IMR-90 (cell line): ENCODE data around the gene GUCY2D. TPM values are rescaled to one million over a fixed set of nuclear protein-coding genes. Genes with fewer than 3 reads are reported as not detected.

Experiments used
- ATAC-seq: fragments of 200-7000 bp; cut with Tn5 transposase; 2 replicates; pipeline ENCODE4 v1.9.1; 2020; ENCODE audit warnings: low read depth, mild to moderate bottlenecking, moderate library complexity
- BruUV-seq: library from RNA; stranded (reverse); fragments of 400-500 nt; replicated peaks from 2 replicates; lab custom pipeline; 2021; lab: Mats Ljungman, UMichigan
- CTCF ChIA-PET: fragments of 300-600 bp; formaldehyde crosslinking; extraction: SDS; loops from one replicate; lab custom pipeline; 2021; ENCODE audit warnings: antibody characterized with exemption; lab: Yijun Ruan, JAX
- POLR2A ChIA-PET: fragments of 300-600 bp; sonication (Branson Sonifier 250); formaldehyde crosslinking; loops from one replicate; lab custom pipeline; 2022; ENCODE audit warnings: antibody characterized with exemption; ENCODE audit not compliant: unreplicated experiment; lab: Charles Lee
- DNase-seq: peaks from one replicate; pipeline ENCODE4 v3.0.0; 2013
- H2AFZ ChIP-seq: replicated peaks from 2 replicates; pipeline ENCODE3; 2013; ENCODE audit warnings: low read length, mild to moderate bottlenecking; ENCODE audit not compliant: poor library complexity
- H2AK5ac ChIP-seq: 2 replicates; pipeline ENCODE4 v1.6.1; 2013; ENCODE audit warnings: low read depth, low read length, inconsistent platforms
- H2AK9ac ChIP-seq: replicated peaks from 2 replicates; pipeline ENCODE3; 2013; ENCODE audit warnings: mild to moderate bottlenecking, low read depth, low read length, moderate library complexity; ENCODE audit not compliant: poor library complexity
- H2BK120ac ChIP-seq: 2 replicates; pipeline ENCODE4 v1.6.1; 2013; ENCODE audit warnings: low read depth, low read length, inconsistent platforms
- H2BK15ac ChIP-seq: 3 replicates; pipeline ENCODE4 v1.6.1; 2013; ENCODE audit warnings: low read depth, low read length, inconsistent platforms
- H2BK20ac ChIP-seq: 2 replicates; pipeline ENCODE4 v1.6.1; 2013; ENCODE audit warnings: low read depth, mild to moderate bottlenecking, inconsistent platforms, low read length, moderate library complexity
- H2BK5ac ChIP-seq: 2 replicates; pipeline ENCODE4 v1.6.1; 2013; ENCODE audit warnings: mild to moderate bottlenecking, low read depth, low read length, inconsistent platforms; ENCODE audit not compliant: poor library complexity, severe bottlenecking
- H3K14ac ChIP-seq: replicated peaks from 2 replicates; pipeline ENCODE4 v1.6.1; 2013; ENCODE audit warnings: low read depth, low read length, inconsistent platforms
- H3K18ac ChIP-seq: 2 replicates; pipeline ENCODE4 v1.6.1; 2013; ENCODE audit warnings: low read depth, low read length, control low read depth
- H3K23ac ChIP-seq: 2 replicates; pipeline ENCODE4 v1.6.1; 2013; ENCODE audit warnings: low read depth, low read length, inconsistent platforms
- H3K27ac ChIP-seq: 2 replicates; pipeline ENCODE4 v1.5.1; 2013; ENCODE audit warnings: mild to moderate bottlenecking, control low read depth, low read length; ENCODE audit not compliant: insufficient read depth
- H3K27me3 ChIP-seq: 2 replicates; pipeline ENCODE4 v1.6.1; 2013; ENCODE audit warnings: low read length; ENCODE audit not compliant: control insufficient read depth, insufficient read depth
- H3K36me3 ChIP-seq: 2 replicates; pipeline ENCODE4 v1.6.1; 2013; ENCODE audit warnings: low read length, mixed read lengths; ENCODE audit not compliant: control insufficient read depth, insufficient read depth
- H3K4ac ChIP-seq: 2 replicates; pipeline ENCODE4 v1.6.1; 2013; ENCODE audit warnings: low read depth, low read length, inconsistent platforms
- H3K4me1 ChIP-seq: 2 replicates; pipeline ENCODE4 v1.6.1; 2013; ENCODE audit warnings: low read length, mixed read lengths; ENCODE audit not compliant: control insufficient read depth, insufficient read depth
- H3K4me2 ChIP-seq: 2 replicates; pipeline ENCODE4 v1.6.1; 2013; ENCODE audit warnings: low read depth, mild to moderate bottlenecking, control low read depth, low read length, moderate library complexity
- H3K4me3 ChIP-seq: 2 replicates; pipeline ENCODE4 v1.5.1; 2013; ENCODE audit warnings: low read depth, mild to moderate bottlenecking, control low read depth, low read length, moderate library complexity; ENCODE audit not compliant: insufficient read depth
- H3K56ac ChIP-seq: 2 replicates; pipeline ENCODE4 v1.6.1; 2013; ENCODE audit warnings: low read length, inconsistent platforms; ENCODE audit not compliant: insufficient read depth; ENCODE audit errors: extremely low read depth
- H3K79me1 ChIP-seq, 2 experiments: 2 replicates each; pipeline ENCODE4 v1.6.1; 2013; ENCODE audit warnings: low read length in 2 of 2, inconsistent platforms in 1 of 2, low read depth in 1 of 2
- H3K9ac ChIP-seq: 2 replicates; pipeline ENCODE4 v1.6.1; 2013; ENCODE audit warnings: low read depth, low read length, control low read depth
- H3K9me1 ChIP-seq: 2 replicates; pipeline ENCODE4 v1.6.1; 2013; ENCODE audit warnings: low read length, inconsistent platforms; ENCODE audit not compliant: insufficient read depth
- H3K9me3 ChIP-seq: 2 replicates; pipeline ENCODE4 v1.6.1; 2013; ENCODE audit warnings: low read length; ENCODE audit not compliant: control insufficient read depth, insufficient read depth
- H4K20me1 ChIP-seq: 2 replicates; pipeline ENCODE4 v1.6.1; 2013; ENCODE audit warnings: low read length, inconsistent platforms; ENCODE audit not compliant: insufficient read depth
- H4K5ac ChIP-seq: 2 replicates; pipeline ENCODE4 v1.6.1; 2013; ENCODE audit warnings: mild to moderate bottlenecking, low read depth, low read length, control low read depth
- H4K8ac ChIP-seq, 2 experiments: 2 replicates each; pipeline ENCODE4 v1.6.1; 2013; ENCODE audit warnings: low read depth in 2 of 2, low read length in 2 of 2, control low read depth in 1 of 2, inconsistent platforms in 1 of 2
- H4K91ac ChIP-seq: 2 replicates; pipeline ENCODE4 v1.6.1; 2013; ENCODE audit warnings: low read depth, low read length, inconsistent platforms; ENCODE audit not compliant: insufficient read depth
- BHLHE40 ChIP-seq: fragments of 150-350 bp; IDR thresholded peaks from 2 replicates; pipeline ENCODE4 v1.6.1; 2016; ENCODE audit warnings: mild to moderate bottlenecking, low read depth, low read length
- CEBPB ChIP-seq: IDR thresholded peaks from 2 replicates; pipeline ENCODE4 v1.6.1; 2012; ENCODE audit warnings: low read depth, low read length, improper control_type of control experiment
- CHD1 ChIP-seq: IDR thresholded peaks from 2 replicates; pipeline ENCODE4 v1.6.1; 2012; ENCODE audit warnings: low read depth, low read length, improper control_type of control experiment
- CTCF ChIP-seq: conservative IDR thresholded peaks from 2 replicates; pipeline ENCODE4 v1.5.1; 2012; ENCODE audit warnings: mild to moderate bottlenecking, low read depth, low read length, improper control_type of control experiment
- ELK1 ChIP-seq: fragments of 150-350 bp; IDR thresholded peaks from 2 replicates; pipeline ENCODE4 v1.6.1; 2016; ENCODE audit warnings: low read depth, mild to moderate bottlenecking, low read length, moderate library complexity, borderline replicate concordance
- FOS ChIP-seq: fragments of 150-350 bp; IDR thresholded peaks from 2 replicates; pipeline ENCODE4 v1.6.1; 2016; ENCODE audit warnings: low read depth, low read length
- MAFK ChIP-seq: IDR thresholded peaks from 2 replicates; pipeline ENCODE4 v1.6.1; 2012; ENCODE audit warnings: low read depth, low read length, improper control_type of control experiment
- MAZ ChIP-seq: IDR thresholded peaks from 2 replicates; pipeline ENCODE4 v1.6.1; 2012; ENCODE audit warnings: low read depth, mild to moderate bottlenecking, low read length, improper control_type of control experiment, moderate library complexity, borderline replicate concordance
- MXI1 ChIP-seq: IDR thresholded peaks from 2 replicates; pipeline ENCODE4 v1.6.1; 2012; ENCODE audit warnings: low read depth, mild to moderate bottlenecking, low read length, moderate library complexity, borderline replicate concordance
- NFE2L2 ChIP-seq: fragments of 150-350 bp; IDR thresholded peaks from 2 replicates; pipeline ENCODE4 v1.6.1; 2016; ENCODE audit warnings: low read depth, mild to moderate bottlenecking, low read length
- POLR2A ChIP-seq: IDR thresholded peaks from 2 replicates; pipeline ENCODE4 v1.6.1; 2012; ENCODE audit warnings: mild to moderate bottlenecking, low read depth, low read length
- RAD21 ChIP-seq: IDR thresholded peaks from 2 replicates; pipeline ENCODE4 v1.6.1; 2012; ENCODE audit warnings: low read length, improper control_type of control experiment
- RCOR1 ChIP-seq: IDR thresholded peaks from 2 replicates; pipeline ENCODE4 v1.6.1; 2012; ENCODE audit warnings: mild to moderate bottlenecking, low read length, improper control_type of control experiment; ENCODE audit not compliant: insufficient replicate concordance
- RFX5 ChIP-seq: IDR thresholded peaks from 2 replicates; pipeline ENCODE4 v1.8.0; 2012; ENCODE audit warnings: low read depth, mild to moderate bottlenecking, low read length, moderate library complexity
- SMC3 ChIP-seq: fragments of 150-350 bp; IDR thresholded peaks from 2 replicates; pipeline ENCODE4 v1.6.1; 2016; ENCODE audit warnings: low read depth, mild to moderate bottlenecking, antibody characterized with exemption, low read length, moderate library complexity
- WGBS, 2 experiments: methylation state at CpG; one replicate each; pipeline versions ENCODE4 v1.1.5 to v1.1.7; 2013; ENCODE audit warnings: missing lambda C conversion rate in 2 of 2; ENCODE audit not compliant: insufficient read length in 1 of 2; ENCODE audit errors: extremely low coverage in 2 of 2; 5-methylcytosine and 5-hydroxymethylcytosine counted together
- dilution Hi-C: fragments of 300-500 bp; cut with HindIII; formaldehyde crosslinking; loops from one replicate; pipeline ENCODE4 v1.14.3; 2018; ENCODE audit warnings: low sequenced_read_pairs; ENCODE audit not compliant: unreplicated experiment
- in situ Hi-C: fragments of 300-500 bp; cut with MboI; formaldehyde crosslinking; loops from 3 replicates; pipeline ENCODE4 v1.14.3; 2019; ENCODE audit warnings: low sequenced_read_pairs, inconsistent platforms, mixed read lengths
- intact Hi-C: fragments of 100-400 bp; cut with micrococcal nuclease; formaldehyde crosslinking; loops from 2 replicates; pipeline ENCODE4 v1.10.0; 2022
- polyA plus RNA-seq, 3 experiments: library from polyadenylated mRNA; depleted of rRNA; stranded (reverse); fragments of >200 nt; gene quantifications; 2 replicates each; pipeline ENCODE4 v1.2.3, GENCODE V29; 2012; ENCODE audit warnings: low replicate concordance in 1 of 3
- total RNA-seq: library from RNA; depleted of rRNA; stranded (reverse); fragments of >200 nt; gene quantifications from 2 replicates; pipeline ENCODE4 v1.2.3, GENCODE V29; 2012

The GUCY2D gene
- total and polyA plus RNA-seq, 2 of the 4 experiments (the other 2 are of a cell fraction): 0.03 TPM; not detected in 1

GRCh38 chr17:8046929-8047768 lies 44.7 kb downstream of the GUCY2D start:
- Histone ChIP-seq H3K9ac (no peak overlapping the region), H2BK20ac (no peak overlapping the region), H3K4ac (no peak overlapping the region), H3K23ac (no peak overlapping the region), H3K79me1 (no peaks in the 10 kb centered on the region), H3K4me3 (no peak overlapping the region), H4K20me1 (no peaks in the 10 kb centered on the region), H2BK5ac (no peak overlapping the region), H2AK5ac (no peak overlapping the region), H3K14ac (no peak overlapping the region), H3K4me1 (no peaks in the 10 kb centered on the region), H2AFZ (peak overlapping the region; percentile 14), H2BK120ac (no peak overlapping the region), H4K5ac (no peak overlapping the region), H3K56ac (no peak overlapping the region), H3K9me1 (no peaks in the 10 kb centered on the region), H4K91ac (no peak overlapping the region), H3K9me3 (no peaks in the 10 kb centered on the region), H3K27me3 (peaks cover 68% of the 10 kb centered on the region), H3K4me2 (no peak overlapping the region), H4K8ac (no peak overlapping the region), H2BK15ac (no peak overlapping the region), H2AK9ac (no peak overlapping the region), H3K27ac (no peak overlapping the region), H3K18ac (no peak overlapping the region), H3K36me3 (no peaks in the 10 kb centered on the region)
- dilution Hi-C loops: no loop called here
- 67% methylated on average over 18 of the region's 24 CpGs; no CpG with 5 or more reads in 1 of the 2 experiments for WGBS, 2 experiments
- DNase-seq: no peak
- POLR2A ChIA-PET: no interaction called here
- no TSS peak for BruUV-seq
- CTCF ChIA-PET: interaction anchor here (1.0 to 1.1 kb wide), 2 partner anchors 10 to 14 kb away, joined by 3 read pairs; no protein-coding TSS in a partner anchor
- in situ Hi-C loops: loop anchor here (10.0 kb wide), 1 partner anchor 132 kb away; the partner anchor contains the start of gene RNF227
- intact Hi-C loops: no loop called here
- no peak for ATAC-seq
- TF ChIP-seq NFE2L2 (no peak), MXI1 (no peak), ELK1 (no peak), CHD1 (no peak), FOS (no peak), MAFK (no peak), RAD21 (no peak), POLR2A (no peak), BHLHE40 (no peak), CEBPB (no peak), CTCF (no peak), RFX5 (no peak), MAZ (no peak), RCOR1 (no peak), SMC3 (no peak)
